SIG-M5 treated with dmso at 0.1 percent for 504 hours (cell line): ENCODE data around the gene AUH.

Source experiments
- DNase-seq: peaks from one replicate; lab custom pipeline; 2025; ENCODE audit not compliant: unreplicated experiment; lab: John Stamatoyannopoulos, UW

The AUH gene

GRCh38 chr9:91297306-91297705 lies 64.4 kb downstream of the AUH start:
- DNase-seq = peak; percentile 2

DNA sequence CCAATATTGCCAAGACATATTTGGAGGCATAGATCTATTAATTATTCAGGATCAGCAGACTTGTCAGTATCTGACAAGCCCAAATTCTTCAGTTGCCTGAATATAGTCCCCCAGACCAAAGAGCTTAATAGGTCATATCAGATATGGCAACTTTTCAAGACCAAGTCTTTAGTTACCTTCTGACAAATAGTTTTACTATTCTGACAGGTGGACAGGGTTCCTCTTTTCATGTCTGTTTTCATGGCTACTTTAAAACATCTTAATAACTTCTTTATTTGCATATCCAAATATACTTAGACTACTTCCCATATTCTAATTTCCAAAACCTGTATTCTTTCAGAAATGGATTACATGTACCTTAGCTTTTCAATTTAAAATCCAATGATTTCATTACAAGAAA lies 65.4 kb downstream of the AUH start:
- no peak for DNase-seq

GRCh38 chr9:91295357-91295756 lies 66.4 kb downstream of the AUH start:
- DNase-seq = no peak

DNA sequence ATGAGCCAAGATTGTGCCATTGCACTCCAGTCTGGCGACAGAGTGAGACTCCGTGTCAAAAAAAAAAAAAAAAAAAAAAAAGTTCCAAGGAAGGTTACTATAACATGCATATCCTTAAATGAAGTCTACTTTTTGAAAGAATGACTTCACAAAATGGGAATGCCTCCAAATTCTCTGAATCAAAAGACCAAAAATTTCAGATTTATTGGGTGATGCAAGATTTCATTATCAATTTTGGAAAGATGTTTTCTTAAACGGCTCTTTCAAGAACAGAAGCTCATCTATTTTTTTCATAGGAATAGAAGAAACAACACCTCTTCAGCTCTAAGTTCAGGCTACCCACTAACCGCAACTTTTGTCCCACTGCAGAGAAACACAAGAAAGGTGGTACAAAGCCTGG lies 69.9 kb downstream of the AUH start:
- DNase-seq = no peak

- no peak for DNase-seq
Observed at GRCh38 chr9:91289244-91289643, 72.5 kb downstream of the AUH start.

DNA sequence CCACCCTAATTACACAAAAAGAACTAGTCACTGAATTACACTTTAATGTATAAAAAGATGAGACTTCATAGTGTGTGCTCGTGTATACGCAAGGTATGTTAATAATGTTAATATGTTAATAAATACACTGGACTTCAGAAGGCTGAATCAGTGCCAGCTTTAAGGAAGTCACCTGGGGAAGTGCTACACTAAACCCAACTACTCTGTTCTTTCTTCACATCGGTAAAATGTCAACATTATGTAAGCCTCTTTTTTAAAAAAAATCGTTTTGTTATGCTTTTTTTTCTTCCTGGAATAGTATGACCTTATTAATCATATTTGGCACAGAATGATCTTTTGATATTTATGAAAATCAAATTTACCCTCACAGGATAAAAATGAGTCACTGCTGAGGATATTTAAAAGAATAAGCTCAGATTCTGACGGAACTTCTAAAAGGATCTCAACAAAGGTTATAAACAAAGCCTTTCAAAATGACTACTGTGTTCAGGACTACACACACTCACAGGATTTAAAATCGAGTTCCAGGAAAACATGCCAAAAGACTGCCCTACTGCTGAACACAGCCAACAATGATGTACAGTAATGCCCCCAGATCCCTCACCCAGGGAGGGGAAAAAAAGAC lies 75.9 kb downstream of the AUH start:
- DNase-seq = no peak

DNA sequence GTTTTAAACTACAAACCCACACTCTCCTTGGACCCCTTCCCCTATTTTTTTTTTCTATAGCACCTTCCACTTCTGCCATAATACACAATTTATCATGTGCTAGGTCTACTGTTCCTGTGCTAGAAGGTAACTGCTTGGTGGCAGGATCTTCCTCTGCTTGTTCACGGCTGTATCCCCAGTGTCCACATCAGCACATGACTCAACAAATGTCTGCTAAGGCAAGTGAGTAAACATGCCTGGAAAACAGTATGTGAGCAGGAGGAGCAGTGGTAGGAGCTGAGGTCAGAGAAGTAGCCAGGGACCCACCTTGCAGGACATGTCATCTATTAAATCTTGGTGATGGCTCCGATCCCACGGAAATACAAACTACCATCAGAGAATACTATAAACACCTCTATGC lies 79.4 kb downstream of the AUH start:
- no peak for DNase-seq

DNA sequence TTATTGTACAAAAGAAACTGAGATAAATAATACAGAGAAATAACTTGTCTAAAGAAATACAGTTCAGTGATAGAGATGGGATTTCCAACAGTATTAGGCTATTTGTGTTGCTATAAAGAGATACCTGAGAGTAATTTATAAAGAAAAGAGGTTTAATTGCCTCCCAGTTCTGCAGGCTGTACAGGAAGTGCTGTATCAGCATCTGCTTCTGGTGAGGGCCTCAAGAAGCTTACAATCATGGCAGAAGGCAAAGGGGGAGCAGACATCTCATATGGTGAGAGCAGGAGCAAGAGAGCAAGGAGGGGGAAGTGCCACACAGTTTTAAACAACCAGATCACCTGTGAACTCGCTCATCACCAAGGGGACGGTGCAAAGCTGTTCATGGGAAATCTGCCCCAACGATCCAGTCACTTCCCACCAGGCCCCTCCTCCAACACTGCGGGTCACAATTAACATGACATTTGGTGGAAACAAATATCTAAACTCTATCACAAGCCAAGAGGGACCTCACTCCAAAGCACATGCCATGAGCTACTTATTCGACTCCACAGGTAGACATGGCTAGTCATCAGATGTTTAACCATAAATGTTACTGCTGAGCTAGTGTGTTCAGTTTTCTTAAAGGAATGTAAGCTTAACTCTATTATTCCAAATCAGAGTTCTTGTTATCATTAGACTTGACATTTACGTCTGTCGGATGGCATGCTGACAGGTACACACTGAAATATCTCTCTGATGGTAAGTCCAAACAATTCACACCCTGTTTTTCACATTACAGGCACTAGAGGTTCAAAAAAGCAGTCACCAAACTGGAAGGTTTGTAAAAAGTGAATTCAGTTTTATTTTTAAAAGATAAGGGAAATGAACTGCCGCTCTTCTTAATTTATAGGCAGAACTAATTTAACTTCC lies 82.2 kb downstream of the AUH start:
- DNase-seq = no peak

DNA sequence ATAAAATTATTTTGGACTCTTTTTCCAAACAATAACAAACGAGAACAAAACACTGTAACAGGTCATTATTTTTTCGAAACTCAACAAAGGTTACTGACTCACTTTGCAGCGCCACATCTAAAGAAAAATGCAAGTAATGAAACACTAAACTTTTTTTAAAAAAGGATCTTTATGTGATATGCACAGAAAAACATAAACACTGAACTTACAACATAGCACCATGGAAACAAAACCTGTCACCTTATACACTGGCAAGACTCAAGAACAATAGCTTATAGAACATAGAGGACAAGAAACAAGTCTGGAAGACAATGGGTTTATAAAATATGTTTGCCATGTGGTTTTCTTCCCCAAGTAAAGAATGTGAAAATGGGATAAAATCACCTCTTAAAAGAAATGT lies 85.2 kb downstream of the AUH start:
- no peak for DNase-seq

DNA sequence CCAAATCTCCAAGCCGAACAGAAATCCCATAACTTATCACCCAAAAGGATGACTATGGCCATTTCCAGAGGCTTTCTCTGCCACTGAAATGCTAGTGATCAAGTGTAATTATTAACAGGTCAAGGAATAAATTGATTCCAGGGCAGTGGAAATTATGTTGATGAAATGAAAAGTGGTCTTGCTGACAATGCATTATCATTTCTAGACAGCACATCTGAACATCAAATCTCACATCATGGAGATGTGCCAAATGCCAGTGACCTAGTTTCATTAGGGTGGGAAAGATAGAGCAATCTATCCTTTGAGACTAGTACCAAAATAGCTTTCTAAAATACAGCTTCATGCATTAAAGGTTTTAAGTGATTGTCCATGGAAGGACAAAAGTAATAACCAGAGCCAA lies 86.1 kb downstream of the AUH start:
- DNase-seq = no peak

- DNase-seq = no peak
Observed at GRCh38 chr9:91274949-91275492, 86.7 kb downstream of the AUH start.

DNA sequence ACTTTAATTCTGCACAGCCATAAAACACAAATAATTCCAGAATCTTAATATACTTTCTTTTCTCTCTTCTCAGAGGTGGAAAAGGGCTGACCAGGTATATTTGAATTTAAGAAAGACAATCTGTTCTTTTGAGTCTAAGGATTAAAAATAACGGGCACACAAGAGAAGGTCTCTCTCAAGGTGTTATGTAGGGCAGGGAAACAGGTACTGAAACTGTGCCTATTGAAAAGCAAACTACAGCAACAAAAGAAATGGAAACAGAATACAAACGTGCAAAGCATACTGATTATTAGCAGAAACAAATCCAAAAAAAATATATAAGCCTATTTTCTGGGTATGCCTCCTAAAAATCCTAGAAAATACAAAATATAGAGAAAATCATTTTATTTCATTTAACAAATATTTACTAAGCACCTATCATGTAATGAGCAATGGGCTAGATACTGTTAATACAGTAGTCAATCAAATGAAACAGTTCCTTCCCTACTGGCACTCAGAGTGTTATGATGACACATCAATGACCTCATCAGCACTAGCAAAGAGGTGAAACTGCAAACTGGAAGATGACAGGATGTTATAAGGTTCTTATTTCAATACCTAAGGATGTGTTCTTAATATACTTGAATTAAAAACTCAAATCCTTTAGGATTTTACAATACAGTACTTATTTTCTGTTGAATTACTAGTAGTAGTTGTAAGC lies 87.7 kb downstream of the AUH start:
- no peak for DNase-seq

DNA sequence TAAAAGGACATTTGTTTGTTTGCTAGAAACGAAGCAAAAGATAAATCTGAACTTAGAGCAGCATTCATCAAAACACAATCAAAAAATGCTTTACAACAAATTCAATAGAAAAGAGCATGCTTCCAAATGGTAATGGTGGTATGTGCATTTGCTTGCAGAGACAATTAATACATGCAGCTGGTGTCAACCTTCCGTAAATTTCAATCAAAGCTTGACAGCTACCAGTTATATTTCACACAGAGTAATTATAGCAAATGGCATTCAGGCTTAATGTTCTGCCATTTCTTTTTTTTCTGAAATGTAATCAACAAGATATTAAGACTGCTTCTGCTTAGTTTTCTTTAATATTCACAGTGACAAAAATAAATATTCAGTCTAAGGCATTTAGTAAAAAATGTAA lies 90.6 kb downstream of the AUH start:
- no peak for DNase-seq

GRCh38 chr9:91269907-91270491 lies 91.7 kb downstream of the AUH start:
- no peak for DNase-seq

DNA sequence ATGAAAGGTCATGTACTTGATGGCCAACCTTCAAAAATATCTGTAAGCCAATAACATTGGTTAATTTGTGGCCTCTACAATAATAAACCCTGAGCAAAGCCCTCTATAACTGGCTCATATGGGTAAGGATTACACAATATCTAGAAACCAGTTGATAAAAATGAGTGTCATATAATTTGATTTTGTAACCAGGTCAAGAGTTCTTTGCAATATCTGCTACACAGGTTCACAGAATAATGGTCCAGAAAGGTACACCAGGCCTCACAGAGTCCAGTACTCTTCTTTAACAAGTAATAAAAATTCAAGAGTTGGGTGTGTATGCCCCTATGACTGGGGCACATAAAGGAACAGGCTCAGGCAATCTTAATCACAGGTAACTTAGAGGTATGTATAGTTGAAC lies 95.3 kb downstream of the AUH start:
- DNase-seq = no peak

GRCh38 chr9:91265514-91265913 lies 96.2 kb downstream of the AUH start:
- no peak for DNase-seq

DNA sequence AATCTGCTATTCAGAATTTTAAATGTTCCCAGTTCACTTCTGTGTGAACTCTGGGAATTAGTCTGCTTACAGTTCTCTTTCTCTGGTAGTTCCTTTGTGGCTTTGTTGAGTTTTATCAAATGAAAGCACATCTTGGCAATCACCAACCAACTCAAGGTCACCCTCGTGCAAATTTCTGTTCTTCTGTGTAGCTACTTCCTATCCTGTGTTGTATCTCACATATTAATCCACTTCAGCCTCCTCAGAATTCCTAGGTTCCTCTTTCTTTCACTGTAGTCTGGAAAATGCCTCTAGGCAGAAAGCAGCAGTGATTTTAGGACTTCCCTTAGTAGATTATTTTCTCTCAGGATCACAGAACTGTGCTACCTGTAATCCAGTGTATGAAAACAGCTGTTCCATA lies 100.3 kb downstream of the AUH start:
- DNase-seq = no peak

- no peak for DNase-seq
Observed at GRCh38 chr9:91259162-91259561, 102.6 kb downstream of the AUH start.

GRCh38 chr9:91258451-91258850 lies 103.3 kb downstream of the AUH start:
- peak; percentile 25 for DNase-seq

- DNase-seq = no peak
Observed at GRCh38 chr9:91256235-91256634, 105.5 kb downstream of the AUH start.

DNA sequence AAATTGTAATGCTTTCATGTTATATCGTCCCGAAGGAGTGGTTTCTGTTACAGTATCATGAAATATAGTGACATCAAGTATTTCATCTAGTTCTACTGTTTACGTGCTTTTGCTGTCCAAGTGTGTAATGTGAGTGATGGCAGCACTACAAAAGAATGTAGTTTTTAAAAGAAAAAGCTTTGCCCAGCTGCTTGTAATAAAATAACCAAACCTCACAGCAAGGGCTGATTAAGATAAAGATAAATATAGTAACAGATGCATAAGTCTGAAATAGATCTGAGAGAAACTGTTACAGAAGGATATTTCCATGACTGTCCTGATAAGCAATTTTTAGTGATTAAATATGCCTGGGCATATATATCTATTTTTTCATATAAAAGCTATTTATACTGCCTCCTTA lies 106.4 kb downstream of the AUH start:
- DNase-seq = no peak
